ENCODE measurements around the gene ACOXL. TPM values are rescaled to one million over a fixed set of nuclear protein-coding genes. Genes with fewer than 3 reads are reported as not detected.

The ACOXL gene
- total RNA-seq, 2 donors from 2014 or later, result 0.52 TPM; not detected in 1

DNA sequence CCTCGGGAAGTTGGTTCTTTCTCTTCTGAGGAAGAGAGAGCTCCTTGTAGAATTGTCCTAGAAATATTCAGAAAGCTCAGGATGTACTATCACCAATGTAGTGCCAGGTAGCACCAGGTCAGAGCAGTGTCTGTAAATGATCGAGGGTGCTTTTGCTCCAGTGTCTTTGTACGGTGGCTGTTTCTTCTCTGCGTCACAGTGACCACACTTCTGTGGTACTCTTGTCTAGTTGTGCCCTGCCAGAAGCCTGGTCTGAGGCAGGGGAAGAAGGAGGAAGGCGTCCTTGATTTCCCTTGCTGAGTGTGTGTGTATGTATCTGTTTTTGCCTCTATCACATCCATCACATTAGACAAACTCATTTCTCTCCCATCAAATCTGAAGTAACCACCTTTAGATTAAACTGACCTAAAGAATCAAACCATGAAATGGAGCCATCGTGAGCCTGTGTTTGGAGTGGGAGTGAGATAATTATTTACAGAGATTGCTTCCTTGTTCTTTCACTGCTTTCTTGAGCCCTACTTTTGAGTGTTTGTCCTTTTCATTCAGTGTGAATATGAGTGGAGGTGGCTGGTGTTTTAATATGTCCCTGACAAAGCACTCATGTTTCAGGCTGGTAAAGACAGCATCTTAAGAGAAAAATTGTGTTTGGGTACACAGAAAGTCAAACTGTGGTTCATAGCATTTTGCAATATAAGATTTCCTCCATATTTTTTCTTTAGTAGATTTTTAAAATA, 97.2 kb downstream of the ACOXL start:
- no peak for ATAC-seq
- TF ChIP-seq POLR2A (IDR thresholded peaks at IDR 0.05) (no peak), CTCF (IDR thresholded peaks at IDR 0.05) (no peak)
- intact Hi-C loops (cut with DNase I), result no loop called here

DNA sequence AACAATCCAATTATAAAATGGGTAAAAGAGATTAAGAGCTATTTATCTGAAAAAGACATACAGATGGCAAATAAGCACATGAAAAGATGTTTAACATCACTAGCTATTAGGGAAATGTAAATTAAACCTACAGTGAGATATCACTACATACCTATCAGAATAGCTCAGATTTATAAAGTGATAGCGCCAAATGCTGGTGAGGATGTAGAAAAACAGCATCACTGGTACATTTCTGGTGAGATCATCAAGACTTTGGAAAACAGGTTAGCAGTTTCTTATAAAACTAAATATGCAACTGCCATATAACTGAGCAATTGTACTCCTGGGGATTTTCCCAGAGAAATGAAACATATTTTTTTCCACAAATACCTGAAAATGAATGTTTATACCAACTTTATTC, 100.4 kb downstream of the ACOXL start:
- no peak overlapping the region for H3K27ac ChIP-seq
- DNase-seq (no peak), ATAC-seq (no peak)
- intact Hi-C loops (cut with DNase I), result no loop called here
- no peak overlapping the region for H3K4me3 ChIP-seq
- H3K4me1 ChIP-seq, result no peaks in the 10 kb centered on the region
- H3K9me3 ChIP-seq, result no peaks in the 10 kb centered on the region
- TF ChIP-seq POLR2A (IDR thresholded peaks at IDR 0.05) (no peak), CTCF (IDR thresholded peaks at IDR 0.05) (no peak)
- no peaks in the 10 kb centered on the region for H3K27me3 ChIP-seq
- 78 to 80% methylated on average over 1 of the region's 1 CpG for WGBS, 2 donors
- no peaks in the 10 kb centered on the region for H3K36me3 ChIP-seq (replicated peaks in 1 of 2; ENCODE audit: insufficient read depth in 1 of 2, low read depth in 2 of 2)

More for the DNA sequence above, 97.2 kb downstream of the ACOXL start:
- Histone ChIP-seq H3K27ac (no peak overlapping the region), H3K36me3 (replicated peaks in 1 of 2; ENCODE audit: insufficient read depth in 1 of 2, low read depth in 2 of 2) (no peaks in the 10 kb centered on the region), H3K4me1 (no peaks in the 10 kb centered on the region), H3K9me3 (no peaks in the 10 kb centered on the region), H3K4me3 (no peak overlapping the region), H3K27me3 (no peaks in the 10 kb centered on the region)
- DNase-seq, result no peak
- 59 to 62% methylated on average over 6 of the region's 6 CpGs for WGBS, 2 donors

GRCh38 chr2:110834134-110834827, 101.9 kb downstream of the ACOXL start:
- ATAC-seq (no peak), DNase-seq (no peak)
- no peaks in the 10 kb centered on the region for H3K4me1 ChIP-seq
- 43 to 47% methylated on average over 7 of the region's 7 CpGs for WGBS, 2 donors
- intact Hi-C loops (cut with DNase I), result no loop called here
- H3K9me3 ChIP-seq, result no peaks in the 10 kb centered on the region
- no peaks in the 10 kb centered on the region for H3K36me3 ChIP-seq (replicated peaks in 1 of 2; ENCODE audit: insufficient read depth in 1 of 2, low read depth in 2 of 2)
- no peak overlapping the region for H3K27ac ChIP-seq
- no peak overlapping the region for H3K4me3 ChIP-seq
- H3K27me3 ChIP-seq, result no peaks in the 10 kb centered on the region
- no peak for TF ChIP-seq CTCF (IDR thresholded peaks at IDR 0.05)
- no peak for TF ChIP-seq POLR2A (IDR thresholded peaks at IDR 0.05)

DNA sequence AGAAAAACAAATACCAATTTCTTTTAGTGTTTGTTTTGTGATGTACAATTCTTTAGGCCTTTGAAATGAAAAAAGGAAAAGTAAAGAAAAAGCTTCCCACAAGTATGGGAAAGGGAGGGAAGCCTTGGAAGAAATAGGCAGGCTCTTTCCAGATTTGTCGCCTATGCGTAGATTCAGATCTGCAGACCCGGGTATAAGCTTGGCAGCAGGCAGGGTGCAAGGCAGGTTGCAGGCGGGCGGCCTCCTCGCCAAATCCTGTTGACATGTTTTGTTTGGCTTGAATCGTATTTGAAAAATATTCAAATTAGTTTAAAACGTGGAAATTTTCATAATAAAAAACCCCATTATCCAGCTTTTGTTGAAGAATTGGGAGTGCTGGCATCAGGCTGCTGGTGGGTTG, 104.3 kb downstream of the ACOXL start:
- DNase-seq (no peak), ATAC-seq (no peak)
- TF ChIP-seq POLR2A (IDR thresholded peaks at IDR 0.05), result no peak
- no peak for TF ChIP-seq CTCF (IDR thresholded peaks at IDR 0.05)
- 88 to 90% methylated on average over 8 of the region's 8 CpGs for WGBS, 2 donors
- H3K4me3 ChIP-seq, result no peak overlapping the region
- no peak overlapping the region for H3K27ac ChIP-seq
- intact Hi-C loops (cut with DNase I), result no loop called here
- no peaks in the 10 kb centered on the region for H3K27me3 ChIP-seq
- no peaks in the 10 kb centered on the region for H3K36me3 ChIP-seq (replicated peaks in 1 of 2; ENCODE audit: insufficient read depth in 1 of 2, low read depth in 2 of 2)
- H3K4me1 ChIP-seq, result no peaks in the 10 kb centered on the region
- H3K9me3 ChIP-seq, result no peaks in the 10 kb centered on the region

All from body of pancreas (tissue), 4 donors.